HepG2 (cell line): ENCODE measurements around the gene ACBD3. TPM values are rescaled to one million over a fixed set of nuclear protein-coding genes. Genes with fewer than 3 reads are reported as not detected.

Experiments
- ATF1 ChIP-seq: IDR thresholded peaks from 2 replicates; pipeline ENCODE4 v1.6.1; 2016; ENCODE audit warnings: mild to moderate bottlenecking, control low read depth
- CENPX ChIP-seq: sonication (generic); formaldehyde crosslinking; IDR thresholded peaks from 2 replicates; pipeline ENCODE4 v1.9.0; 2021; ENCODE audit warnings: mild to moderate bottlenecking, missing genetic modification reagents, moderate library complexity
- HDAC2 ChIP-seq: sonication (generic); formaldehyde crosslinking; IDR thresholded peaks from 2 replicates; pipeline ENCODE4 v1.4.0; 2020; ENCODE audit warnings: missing genetic modification reagents
- MEIS1 ChIP-seq: sonication (generic); formaldehyde crosslinking; IDR thresholded peaks from 2 replicates; pipeline ENCODE4 v1.9.0; 2021; ENCODE audit warnings: mild to moderate bottlenecking, missing genetic modification reagents, moderate library complexity, borderline replicate concordance
- NR2F1 ChIP-seq, 2 experiments: fragments of 450-650 bp in 1 of 2; formaldehyde crosslinking in 1 of 2; IDR thresholded peaks; 2 replicates each; pipeline versions ENCODE4 v1.5.0 to v1.6.1; 2016 to 2020; ENCODE audit warnings: mild to moderate bottlenecking in 1 of 2, missing compliant biosample characterization in 1 of 2, missing genetic modification reagents in 1 of 2, moderate library complexity in 1 of 2
- PAF1 ChIP-seq: IDR thresholded peaks from 2 replicates; pipeline ENCODE4 v1.6.1; 2016; ENCODE audit warnings: missing genetic modification reagents, missing compliant biosample characterization
- PAX8 ChIP-seq: sonication (generic); formaldehyde crosslinking; IDR thresholded peaks from 2 replicates; pipeline ENCODE4 v1.8.0; 2022; ENCODE audit warnings: mild to moderate bottlenecking, missing genetic modification reagents, borderline replicate concordance
- PITX1 ChIP-seq: sonication (generic); formaldehyde crosslinking; IDR thresholded peaks from 2 replicates; pipeline ENCODE4 v1.5.1; 2020; ENCODE audit warnings: mild to moderate bottlenecking, missing genetic modification reagents
- SATB2 ChIP-seq: sonication (generic); formaldehyde crosslinking; IDR thresholded peaks from 2 replicates; pipeline ENCODE4 v1.5.0; 2020; ENCODE audit warnings: missing genetic modification reagents
- SIX4 ChIP-seq: sonication (generic); formaldehyde crosslinking; IDR thresholded peaks from 2 replicates; pipeline ENCODE4 v1.4.0; 2020; ENCODE audit warnings: missing genetic modification reagents
- SOX6 ChIP-seq, 2 experiments: fragments of 450-650 bp in 1 of 2; sonication (generic) in 1 of 2; formaldehyde crosslinking in 1 of 2; IDR thresholded peaks; 2 replicates each; pipeline versions ENCODE4 v1.4.0 to v1.6.1; 2017 to 2020; ENCODE audit warnings: antibody characterized with exemption in 1 of 2, mild to moderate bottlenecking in 1 of 2, missing genetic modification reagents in 1 of 2
- SRSF4 ChIP-seq: fragments of 200-400 bp; formaldehyde crosslinking; IDR thresholded peaks from one replicate; pipeline ENCODE4 v1.6.1; 2018; ENCODE audit warnings: mild to moderate bottlenecking, low read depth, low read length, moderate library complexity; ENCODE audit not compliant: poor library complexity, severe bottlenecking
- TMF1 ChIP-seq: sonication (generic); formaldehyde crosslinking; IDR thresholded peaks from 2 replicates; pipeline ENCODE4 v1.8.1; 2022; ENCODE audit warnings: low read depth, missing genetic modification reagents
- ZBTB7A ChIP-seq: sonication (generic); formaldehyde crosslinking; IDR thresholded peaks from 2 replicates; pipeline ENCODE4 v1.8.0; 2022; ENCODE audit warnings: mild to moderate bottlenecking, missing genetic modification reagents
- ZNF256 ChIP-seq: sonication (generic); formaldehyde crosslinking; conservative IDR thresholded peaks from 2 replicates; pipeline ENCODE4 v1.4.0; 2020; ENCODE audit warnings: missing genetic modification reagents
- ZNF263 ChIP-seq: sonication (generic); formaldehyde crosslinking; IDR thresholded peaks from 2 replicates; pipeline ENCODE4 v1.4.0; 2020; ENCODE audit warnings: missing genetic modification reagents
- ZNF296 ChIP-seq: sonication (generic); formaldehyde crosslinking; conservative IDR thresholded peaks from 2 replicates; pipeline ENCODE4 v1.5.0; 2020; ENCODE audit warnings: mild to moderate bottlenecking, missing genetic modification reagents
- ZNF670 ChIP-seq: sonication (generic); formaldehyde crosslinking; IDR thresholded peaks from 2 replicates; pipeline ENCODE4 v1.8.0; 2022; ENCODE audit warnings: mild to moderate bottlenecking, missing genetic modification reagents, borderline replicate concordance
- ZSCAN20 ChIP-seq: sonication (generic); formaldehyde crosslinking; IDR thresholded peaks from 2 replicates; pipeline ENCODE4 v1.4.0; 2020; ENCODE audit warnings: missing genetic modification reagents, mild to moderate bottlenecking, borderline replicate concordance
- polyA plus RNA-seq, 8 experiments: library from polyadenylated mRNA; depleted of rRNA in 3 of 8; stranded (reverse) in 7 of 8; unstranded in 1 of 8; fragments of >200 nt; fragmentation: Illumina TruSeq in 4 of 8; extraction: Trizol in 4 of 8; gene quantifications; 2 replicates each; pipeline versions ENCODE4 v1.2.1 to v1.2.3, GENCODE V29; 2011 to 2016; ENCODE audit warnings: low read depth in 4 of 8, missing spikeins in 1 of 8, mixed read lengths in 1 of 8; ENCODE audit not compliant: insufficient read depth in 1 of 8
- total RNA-seq, 5 experiments: library from RNA; depleted of rRNA; stranded (reverse); fragments of >200 nt; fragmentation: Illumina TruSeq; extraction: Trizol; gene quantifications; 2 replicates each; pipeline ENCODE4 v1.2.3, GENCODE V29; 2016; ENCODE audit warnings: low read depth in 1 of 5
- TF ChIP-seq, protein P1 (sequence below): sonication (generic); formaldehyde crosslinking; IDR thresholded peaks from 2 replicates; pipeline ENCODE4 v1.4.0; 2020; ENCODE audit warnings: missing genetic modification reagents, mild to moderate bottlenecking, borderline replicate concordance
- TF ChIP-seq, protein P2 (sequence below): sonication (generic); formaldehyde crosslinking; IDR thresholded peaks from 2 replicates; pipeline ENCODE4 v1.5.0; 2020; ENCODE audit warnings: missing genetic modification reagents
- TF ChIP-seq, protein P3 (sequence below): sonication (generic); formaldehyde crosslinking; conservative IDR thresholded peaks from 2 replicates; pipeline ENCODE4 v1.8.0; 2022; ENCODE audit warnings: low read depth, missing genetic modification reagents
- TF ChIP-seq, protein P4 (sequence below): sonication (generic); formaldehyde crosslinking; IDR thresholded peaks from 2 replicates; pipeline ENCODE4 v1.5.0; 2020; ENCODE audit warnings: missing genetic modification reagents, mild to moderate bottlenecking, borderline replicate concordance

ACBD3 gene
- total and polyA plus RNA-seq, 2 of the 13 experiments (the other 11 are each of a cell fraction or from before 2014, with no cell fraction given): 24.3 to 39.3 TPM

DNA sequence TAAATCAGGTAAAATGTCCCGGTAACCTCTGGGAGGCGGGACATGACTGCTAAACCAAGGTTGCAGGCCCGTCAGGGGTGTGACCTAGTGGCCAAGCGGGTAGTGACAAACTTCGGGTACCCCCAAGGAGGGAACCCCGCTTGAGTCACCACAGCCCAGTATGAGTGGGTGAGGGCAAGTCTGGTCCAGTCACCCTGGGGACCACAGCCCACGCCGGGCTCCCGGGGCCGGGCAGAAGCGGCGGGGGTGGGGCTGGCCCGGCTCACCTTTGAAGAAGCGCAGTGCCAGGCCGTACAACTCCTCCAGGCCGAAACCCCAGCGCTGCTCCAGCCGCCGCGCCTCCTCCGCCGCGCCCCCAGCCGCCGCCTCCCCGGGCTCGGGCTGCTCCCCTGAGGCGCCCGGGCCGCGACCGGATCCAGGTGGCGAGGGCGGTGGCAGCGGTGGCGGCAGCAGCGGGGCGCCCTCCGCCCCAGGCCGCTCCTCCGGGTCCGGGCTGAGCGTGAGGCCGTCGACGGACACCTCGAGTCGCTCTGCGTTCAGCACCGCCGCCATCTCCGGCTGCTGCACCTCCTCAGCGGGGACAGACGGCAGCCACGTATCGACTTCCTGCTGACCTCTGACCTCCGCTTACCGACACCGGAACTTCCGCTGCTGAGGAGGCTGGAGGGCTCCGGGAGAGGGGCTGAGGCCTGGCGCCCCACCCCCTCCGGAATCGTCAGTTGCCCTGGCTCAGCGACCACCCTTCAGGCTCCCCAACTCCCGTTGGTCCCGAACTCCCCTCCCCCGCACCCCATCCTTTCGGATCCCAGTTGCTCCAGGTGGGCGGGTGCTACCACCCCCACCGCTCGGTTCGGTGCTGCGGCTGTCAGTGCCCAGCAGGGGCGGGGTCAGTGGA lies at the start of gene ACBD3 (continued):
- TF ChIP-seq, protein P1, sequence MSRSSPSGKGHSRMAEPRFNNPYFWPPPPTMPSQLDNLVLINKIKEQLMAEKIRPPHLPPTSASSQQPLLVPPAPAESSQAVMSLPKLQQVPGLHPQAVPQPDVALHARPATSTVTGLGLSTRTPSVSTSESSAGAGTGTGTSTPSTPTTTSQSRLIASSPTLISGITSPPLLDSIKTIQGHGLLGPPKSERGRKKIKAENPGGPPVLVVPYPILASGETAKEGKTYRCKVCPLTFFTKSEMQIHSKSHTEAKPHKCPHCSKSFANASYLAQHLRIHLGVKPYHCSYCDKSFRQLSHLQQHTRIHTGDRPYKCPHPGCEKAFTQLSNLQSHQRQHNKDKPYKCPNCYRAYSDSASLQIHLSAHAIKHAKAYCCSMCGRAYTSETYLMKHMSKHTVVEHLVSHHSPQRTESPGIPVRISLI (CRISPR knock-in tag): no peak
- TF ChIP-seq, protein P2, sequence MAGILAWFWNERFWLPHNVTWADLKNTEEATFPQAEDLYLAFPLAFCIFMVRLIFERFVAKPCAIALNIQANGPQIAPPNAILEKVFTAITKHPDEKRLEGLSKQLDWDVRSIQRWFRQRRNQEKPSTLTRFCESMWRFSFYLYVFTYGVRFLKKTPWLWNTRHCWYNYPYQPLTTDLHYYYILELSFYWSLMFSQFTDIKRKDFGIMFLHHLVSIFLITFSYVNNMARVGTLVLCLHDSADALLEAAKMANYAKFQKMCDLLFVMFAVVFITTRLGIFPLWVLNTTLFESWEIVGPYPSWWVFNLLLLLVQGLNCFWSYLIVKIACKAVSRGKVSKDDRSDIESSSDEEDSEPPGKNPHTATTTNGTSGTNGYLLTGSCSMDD: no peak
- TF ChIP-seq ATF1 (CRISPR knock-in tag) (no peak), ZNF256 (CRISPR knock-in tag) (no peak), HDAC2 (CRISPR knock-in tag) (peak; percentile 33), PAX8 (CRISPR knock-in tag) (peak; percentile 31; the same call in 1 of the 2 replicates), NR2F1 (CRISPR knock-in tag; IDR thresholded peaks at IDR 0.05) (peak; percentile 76 to 88; a peak in 3 of 4 replicates), SIX4 (CRISPR knock-in tag) (no peak), TMF1 (CRISPR knock-in tag) (peak; percentile 88; the same call in 1 of the 2 replicates), SATB2 (CRISPR knock-in tag) (0 out of 2 replicates have a peak, but pooled peaks have one; percentile 60), PAF1 (no peak), ZBTB7A (CRISPR knock-in tag) (peak; percentile 97), SRSF4 (no peak), SOX6 (IDR thresholded peaks at IDR 0.05) (no peak), SOX6 (CRISPR knock-in tag; IDR thresholded peaks at IDR 0.05) (peak; percentile 36; the same call in 1 of the 2 replicates), ZNF263 (peak; percentile 25; the same call in 1 of the 2 replicates), CENPX (CRISPR knock-in tag) (no peak), ZNF296 (no peak), ZNF670 (CRISPR knock-in tag) (no peak), MEIS1 (0 out of 2 replicates have a peak, but pooled peaks have one; percentile 93), PITX1 (CRISPR knock-in tag) (peak; percentile 81; the same call in 1 of the 2 replicates), ZSCAN20 (no peak)
- TF ChIP-seq, protein P3, sequence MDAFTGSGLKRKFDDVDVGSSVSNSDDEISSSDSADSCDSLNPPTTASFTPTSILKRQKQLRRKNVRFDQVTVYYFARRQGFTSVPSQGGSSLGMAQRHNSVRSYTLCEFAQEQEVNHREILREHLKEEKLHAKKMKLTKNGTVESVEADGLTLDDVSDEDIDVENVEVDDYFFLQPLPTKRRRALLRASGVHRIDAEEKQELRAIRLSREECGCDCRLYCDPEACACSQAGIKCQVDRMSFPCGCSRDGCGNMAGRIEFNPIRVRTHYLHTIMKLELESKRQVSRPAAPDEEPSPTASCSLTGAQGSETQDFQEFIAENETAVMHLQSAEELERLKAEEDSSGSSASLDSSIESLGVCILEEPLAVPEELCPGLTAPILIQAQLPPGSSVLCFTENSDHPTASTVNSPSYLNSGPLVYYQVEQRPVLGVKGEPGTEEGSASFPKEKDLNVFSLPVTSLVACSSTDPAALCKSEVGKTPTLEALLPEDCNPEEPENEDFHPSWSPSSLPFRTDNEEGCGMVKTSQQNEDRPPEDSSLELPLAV: no peak
- TF ChIP-seq, protein P4, sequence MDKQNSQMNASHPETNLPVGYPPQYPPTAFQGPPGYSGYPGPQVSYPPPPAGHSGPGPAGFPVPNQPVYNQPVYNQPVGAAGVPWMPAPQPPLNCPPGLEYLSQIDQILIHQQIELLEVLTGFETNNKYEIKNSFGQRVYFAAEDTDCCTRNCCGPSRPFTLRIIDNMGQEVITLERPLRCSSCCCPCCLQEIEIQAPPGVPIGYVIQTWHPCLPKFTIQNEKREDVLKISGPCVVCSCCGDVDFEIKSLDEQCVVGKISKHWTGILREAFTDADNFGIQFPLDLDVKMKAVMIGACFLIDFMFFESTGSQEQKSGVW (CRISPR knock-in tag): no peak
